ENCODE data around the gene TESMIN.

TESMIN gene

DNA sequence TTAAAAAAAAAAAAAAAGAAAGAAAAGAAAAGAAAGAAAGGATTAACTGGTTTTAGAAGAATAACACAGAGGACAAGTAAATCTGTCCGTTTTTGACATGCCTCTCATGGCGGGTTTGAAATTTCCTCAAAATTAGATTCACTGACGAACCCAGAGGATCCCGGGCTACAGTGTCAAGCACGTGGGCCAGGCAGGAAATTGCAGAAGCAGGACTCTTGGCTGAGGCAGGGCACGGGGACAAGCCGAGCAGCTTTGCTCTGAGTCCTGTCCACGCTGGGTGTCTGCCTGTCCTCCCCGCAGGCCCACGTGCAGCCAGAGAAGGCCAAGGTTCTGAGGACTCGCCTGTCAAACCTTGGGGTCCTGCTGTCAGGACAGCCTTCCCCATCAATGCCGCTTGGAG lies 42.3 kb downstream of the TESMIN start:
- DNase-seq (ENCODE audit: low read depth) = no peak

- no peak for DNase-seq (ENCODE audit: low read depth)
These were observed 43.8 kb downstream of the TESMIN start for GRCh38 chr11:68707527-68707926.

GRCh38 chr11:68704887-68705286 lies 46.4 kb downstream of the TESMIN start:
- no peak for DNase-seq (ENCODE audit: low read depth)

DNA sequence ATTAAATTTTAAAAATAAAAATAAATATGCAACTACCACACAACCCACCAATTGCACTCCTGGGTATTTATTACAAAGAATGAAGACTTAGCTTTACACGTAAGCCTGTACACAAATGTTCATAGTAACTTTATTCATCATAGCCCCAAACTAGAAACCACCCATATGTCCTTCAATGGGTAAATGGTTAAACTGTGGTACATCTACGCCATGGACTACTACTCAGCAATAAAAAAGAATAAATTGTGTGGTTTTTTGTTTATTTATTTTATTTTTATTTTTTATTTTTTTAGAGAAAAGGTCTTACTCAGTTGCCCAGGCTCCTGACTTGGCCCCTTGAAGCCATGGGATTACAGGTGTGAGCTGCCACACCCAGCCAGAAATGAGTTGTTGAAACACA lies 52.3 kb downstream of the TESMIN start:
- DNase-seq (ENCODE audit: low read depth) = no peak

- no peak for DNase-seq (ENCODE audit: low read depth)
These were observed 55.8 kb downstream of the TESMIN start for GRCh38 chr11:68695531-68695930.

- no peak for DNase-seq (ENCODE audit: low read depth)
These were observed 56.7 kb downstream of the TESMIN start for GRCh38 chr11:68694431-68695297.

DNA sequence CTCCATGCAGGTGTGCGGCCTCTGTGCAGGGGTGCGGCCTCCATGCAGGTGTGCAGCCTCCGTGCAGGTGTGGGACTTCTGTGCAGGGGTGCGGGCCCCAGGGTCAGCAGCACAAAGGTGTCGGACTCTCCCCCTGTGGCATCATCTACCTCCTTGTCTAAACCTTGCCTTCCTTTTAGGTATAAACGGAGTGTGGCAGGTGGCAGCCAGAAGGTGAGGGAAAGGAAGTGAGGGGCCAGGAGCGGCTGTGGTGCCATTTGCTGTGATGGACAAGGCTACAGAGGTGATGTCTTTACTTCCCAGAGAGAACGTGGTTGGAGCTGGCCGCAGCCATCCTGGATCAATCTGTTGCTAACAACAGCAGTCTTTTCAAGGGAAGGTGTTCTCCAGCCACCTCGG lies 57.8 kb downstream of the TESMIN start:
- DNase-seq (ENCODE audit: low read depth) = no peak

DNA sequence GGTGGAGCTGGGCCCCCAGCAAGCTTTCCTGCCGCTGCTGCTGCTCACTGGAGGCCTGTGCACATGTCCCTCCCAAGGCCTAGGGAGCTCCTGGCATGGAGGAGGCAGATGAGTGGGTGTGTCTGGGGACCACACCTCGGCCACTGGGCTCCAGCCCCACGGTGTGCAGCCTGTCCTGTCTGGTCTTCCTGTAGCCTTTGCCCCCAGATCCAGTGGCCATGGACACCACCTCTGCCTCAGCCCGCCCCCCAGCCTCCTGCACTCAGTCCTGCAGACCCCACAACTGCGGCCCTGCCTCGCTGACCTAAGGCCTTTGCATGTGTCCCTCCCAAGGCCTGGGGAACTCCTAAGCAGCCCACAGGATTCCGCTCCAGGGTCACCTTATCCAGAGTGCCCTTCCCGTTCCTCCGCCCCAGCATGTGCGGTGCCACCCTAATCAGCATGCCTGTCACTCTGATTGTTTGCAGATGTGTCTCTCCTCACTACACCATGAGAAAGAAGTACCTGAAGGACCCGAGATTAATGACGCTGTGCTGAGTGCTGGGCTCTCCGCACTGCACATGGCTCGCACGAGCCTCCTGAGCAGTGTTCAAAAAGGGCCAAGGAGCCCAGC lies 58.3 kb downstream of the TESMIN start:
- DNase-seq (ENCODE audit: low read depth) = no peak

GRCh38 chr11:68692115-68692514 lies 59.2 kb downstream of the TESMIN start:
- DNase-seq (ENCODE audit: low read depth) = no peak

- DNase-seq (ENCODE audit: low read depth) = no peak
These were observed 59.9 kb downstream of the TESMIN start for GRCh38 chr11:68691402-68691784.

GRCh38 chr11:68690671-68691401 lies 60.5 kb downstream of the TESMIN start:
- DNase-seq (ENCODE audit: low read depth) = no peak

GRCh38 chr11:68689737-68690625 lies 61.3 kb downstream of the TESMIN start:
- no peak for DNase-seq (ENCODE audit: low read depth)

GRCh38 chr11:68688881-68689280 lies 62.4 kb downstream of the TESMIN start:
- no peak for DNase-seq (ENCODE audit: low read depth)

DNA sequence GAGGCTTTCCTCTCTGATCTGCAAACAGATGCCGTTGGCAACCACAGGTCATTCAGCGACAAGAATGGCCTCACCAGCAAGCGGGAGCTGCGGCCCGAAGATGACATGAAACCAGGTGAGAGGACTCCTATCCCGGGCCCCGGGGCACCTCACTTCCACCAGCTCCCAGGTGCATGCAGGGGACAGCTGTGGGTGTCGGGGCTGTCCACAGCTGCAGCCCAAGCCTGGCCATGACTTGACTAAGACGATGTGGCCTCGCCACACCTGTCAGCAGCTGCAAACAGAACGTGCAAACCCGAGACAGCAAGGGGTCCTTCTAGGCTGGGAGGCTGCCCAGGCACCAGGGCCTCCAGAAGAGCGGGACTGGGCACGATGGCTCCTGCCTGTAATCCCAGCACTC lies 63.3 kb downstream of the TESMIN start:
- DNase-seq (ENCODE audit: low read depth) = no peak

- DNase-seq (ENCODE audit: low read depth) = no peak
These were observed 64.0 kb downstream of the TESMIN start for GRCh38 chr11:68687311-68687710.

- no peak for DNase-seq (ENCODE audit: low read depth)
These were observed 64.8 kb downstream of the TESMIN start for GRCh38 chr11:68686486-68686885.

GRCh38 chr11:68685656-68686380 lies 65.5 kb downstream of the TESMIN start:
- DNase-seq (ENCODE audit: low read depth) = no peak

DNA sequence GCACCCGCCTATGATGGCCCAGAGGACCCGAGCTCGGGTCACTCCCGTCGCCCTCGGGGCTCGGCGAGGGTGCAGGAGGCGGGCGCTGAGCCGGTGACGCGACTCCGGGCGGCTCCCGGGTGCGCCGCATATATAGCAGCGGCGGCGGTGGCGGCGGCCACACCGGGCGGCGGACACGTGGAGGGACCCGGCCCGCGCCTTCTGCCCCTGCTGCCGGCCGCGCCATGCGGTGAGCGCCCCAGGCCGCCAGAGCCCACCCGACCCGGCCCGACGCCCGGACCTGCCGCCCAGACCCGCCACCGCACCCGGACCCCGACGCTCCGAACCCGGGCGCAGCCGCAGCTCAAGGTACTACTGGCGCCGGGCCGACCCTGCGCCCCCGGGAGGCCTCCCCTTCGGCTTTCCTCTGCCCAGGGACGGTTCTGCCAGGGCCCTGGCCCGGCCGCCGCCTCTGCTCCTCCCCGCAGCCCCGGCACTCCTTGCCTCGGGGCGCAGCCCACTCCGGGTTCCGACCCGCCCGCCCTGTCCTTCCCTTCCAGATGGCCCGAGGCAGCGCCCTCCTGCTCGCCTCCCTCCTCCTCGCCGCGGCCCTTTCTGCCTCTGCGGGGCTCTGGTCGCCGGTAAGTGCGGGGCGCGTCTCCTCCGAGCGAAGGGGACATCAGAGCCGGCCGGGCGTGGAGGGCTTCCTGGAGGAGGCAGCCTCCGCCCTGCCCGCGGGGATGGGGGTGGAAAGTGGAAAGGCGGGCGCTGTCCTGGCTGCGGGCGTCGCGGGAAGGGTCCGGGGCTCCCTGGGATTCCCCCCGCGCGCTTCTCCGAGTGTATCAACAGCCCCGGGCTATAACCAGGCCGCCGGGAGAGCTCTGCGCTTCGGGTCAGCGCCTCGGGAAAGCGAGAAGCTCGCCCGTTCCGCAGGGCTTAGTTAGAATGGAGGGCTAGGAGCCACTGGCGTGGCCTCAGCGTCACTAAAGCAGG lies 66.6 kb downstream of the TESMIN start, which contains the start of gene GAL:
GAL (plus strand) TSS at position 160 of the 972 bp plus-strand sequence; CDS start at position 540, 380 bp downstream.
- DNase-seq (ENCODE audit: low read depth) = no peak

GRCh38 chr11:68683536-68684384 lies 67.6 kb downstream of the TESMIN start:
- DNase-seq (ENCODE audit: low read depth) = no peak

Measured in HS-5 (cell line).